Endothelial cell (in vitro differentiated cells): ENCODE data around the gene KRTAP5-4. TPM values are rescaled to one million over a fixed set of nuclear protein-coding genes. Genes with fewer than 3 reads are reported as not detected.

Experiments
- DNase-seq: peaks from one replicate; pipeline ENCODE4 v3.0.0; 2021; ENCODE audit warnings: low spot score
- H3K27ac Mint-ChIP-seq: one replicate; pipeline ENCODE4 v1.8.0; 2021; ENCODE audit warnings: mixed read lengths, inconsistent platforms; ENCODE audit not compliant: unreplicated experiment
- H3K27me3 Mint-ChIP-seq: one replicate; pipeline ENCODE4 v1.8.0; 2021; ENCODE audit warnings: mild to moderate bottlenecking, moderate library complexity, mixed read lengths, inconsistent platforms; ENCODE audit not compliant: unreplicated experiment
- H3K36me3 Mint-ChIP-seq: one replicate; pipeline ENCODE4 v1.8.0; 2021; ENCODE audit warnings: mild to moderate bottlenecking, low read depth, mixed read lengths, inconsistent platforms; ENCODE audit not compliant: unreplicated experiment
- H3K4me1 Mint-ChIP-seq: one replicate; pipeline ENCODE4 v1.8.0; 2021; ENCODE audit warnings: mild to moderate bottlenecking, mixed read lengths, inconsistent platforms; ENCODE audit not compliant: unreplicated experiment
- H3K4me3 Mint-ChIP-seq: one replicate; pipeline ENCODE4 v1.8.0; 2021; ENCODE audit warnings: mild to moderate bottlenecking, mixed read lengths, inconsistent platforms; ENCODE audit not compliant: unreplicated experiment
- H3K9me3 Mint-ChIP-seq: one replicate; pipeline ENCODE4 v1.8.0; 2021; ENCODE audit warnings: mixed read lengths, inconsistent platforms; ENCODE audit not compliant: unreplicated experiment
- total RNA-seq: library from RNA; stranded (reverse); fragmentation: NEBNext Ultra II Directional; extraction: Animal tissue kit (Norgen Biotek cat#: 25700); gene quantifications from one replicate; pipeline ENCODE4 v1.2.1, GENCODE V29; 2021; ENCODE audit not compliant: unreplicated experiment
- TF ChIP-seq, protein P1 (sequence below): fragments of 200-600 bp; sonication (generic); IDR thresholded peaks from one replicate; pipeline ENCODE4 v1.5.0; 2021; ENCODE audit warnings: antibody characterized with exemption; ENCODE audit not compliant: unreplicated experiment

KRTAP5-4 gene
- total RNA-seq, 1 donor from 2014 or later: not detected

DNA sequence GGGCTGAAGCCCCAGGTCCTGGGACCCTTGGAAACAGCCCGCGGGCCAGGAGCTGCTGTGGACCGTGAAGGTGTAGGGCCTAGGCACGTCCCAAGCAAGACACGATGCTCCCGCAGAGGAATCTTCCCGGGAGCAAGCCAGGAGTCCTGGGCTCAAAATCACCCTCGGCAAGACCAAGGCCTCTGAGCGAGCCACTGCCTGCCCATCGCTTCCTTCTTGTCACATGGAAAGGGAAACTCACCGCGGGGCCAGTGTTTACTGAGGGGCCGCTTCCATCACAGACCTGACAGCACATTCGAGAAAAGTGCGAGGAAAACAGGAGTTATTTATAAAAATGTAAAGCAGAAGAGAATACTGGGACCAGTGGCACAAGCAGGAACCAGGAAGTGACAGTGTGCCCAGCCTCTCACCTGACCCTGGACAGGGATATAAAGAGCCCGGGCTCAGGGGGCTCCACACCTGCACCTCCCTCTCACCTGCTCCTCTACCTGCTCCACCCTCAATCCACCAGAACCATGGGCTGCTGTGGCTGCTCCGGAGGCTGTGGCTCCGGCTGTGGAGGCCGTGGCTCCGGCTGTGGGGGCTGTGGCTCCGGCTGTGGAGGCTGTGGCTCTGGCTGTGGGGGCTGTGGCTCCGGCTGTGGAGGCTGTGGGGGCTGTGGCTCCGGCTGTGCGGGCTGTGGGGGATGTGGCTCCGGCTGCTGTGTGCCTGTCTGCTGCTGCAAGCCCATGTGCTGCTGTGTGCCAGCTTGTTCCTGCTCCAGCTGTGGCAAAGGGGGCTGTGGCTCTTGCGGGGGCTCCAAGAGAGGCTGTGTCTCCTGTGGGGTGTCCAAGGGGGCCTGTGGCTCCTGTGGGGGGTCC is 7.6 kb upstream of the KRTAP5-4 start, which contains the start of gene KRTAP5-5:
Gene KRTAP5-5, plus strand, starts transcription at position 450 of the 860 bp plus-strand sequence. Its CDS starts 66 bp downstream, at position 516.
- TF ChIP-seq, protein P1, sequence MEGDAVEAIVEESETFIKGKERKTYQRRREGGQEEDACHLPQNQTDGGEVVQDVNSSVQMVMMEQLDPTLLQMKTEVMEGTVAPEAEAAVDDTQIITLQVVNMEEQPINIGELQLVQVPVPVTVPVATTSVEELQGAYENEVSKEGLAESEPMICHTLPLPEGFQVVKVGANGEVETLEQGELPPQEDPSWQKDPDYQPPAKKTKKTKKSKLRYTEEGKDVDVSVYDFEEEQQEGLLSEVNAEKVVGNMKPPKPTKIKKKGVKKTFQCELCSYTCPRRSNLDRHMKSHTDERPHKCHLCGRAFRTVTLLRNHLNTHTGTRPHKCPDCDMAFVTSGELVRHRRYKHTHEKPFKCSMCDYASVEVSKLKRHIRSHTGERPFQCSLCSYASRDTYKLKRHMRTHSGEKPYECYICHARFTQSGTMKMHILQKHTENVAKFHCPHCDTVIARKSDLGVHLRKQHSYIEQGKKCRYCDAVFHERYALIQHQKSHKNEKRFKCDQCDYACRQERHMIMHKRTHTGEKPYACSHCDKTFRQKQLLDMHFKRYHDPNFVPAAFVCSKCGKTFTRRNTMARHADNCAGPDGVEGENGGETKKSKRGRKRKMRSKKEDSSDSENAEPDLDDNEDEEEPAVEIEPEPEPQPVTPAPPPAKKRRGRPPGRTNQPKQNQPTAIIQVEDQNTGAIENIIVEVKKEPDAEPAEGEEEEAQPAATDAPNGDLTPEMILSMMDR: no peak
- Mint-ChIP-seq H3K36me3 (no peaks in the 10 kb centered on the region), H3K9me3 (no peaks in the 10 kb centered on the region), H3K27ac (no peak within 1 kb of the TSS), H3K27me3 (peaks cover 4% of the 10 kb centered on the region), H3K4me1 (peaks cover 10% of the 10 kb centered on the region), H3K4me3 (no peak within 1 kb of the TSS)
- no peak for DNase-seq

DNA sequence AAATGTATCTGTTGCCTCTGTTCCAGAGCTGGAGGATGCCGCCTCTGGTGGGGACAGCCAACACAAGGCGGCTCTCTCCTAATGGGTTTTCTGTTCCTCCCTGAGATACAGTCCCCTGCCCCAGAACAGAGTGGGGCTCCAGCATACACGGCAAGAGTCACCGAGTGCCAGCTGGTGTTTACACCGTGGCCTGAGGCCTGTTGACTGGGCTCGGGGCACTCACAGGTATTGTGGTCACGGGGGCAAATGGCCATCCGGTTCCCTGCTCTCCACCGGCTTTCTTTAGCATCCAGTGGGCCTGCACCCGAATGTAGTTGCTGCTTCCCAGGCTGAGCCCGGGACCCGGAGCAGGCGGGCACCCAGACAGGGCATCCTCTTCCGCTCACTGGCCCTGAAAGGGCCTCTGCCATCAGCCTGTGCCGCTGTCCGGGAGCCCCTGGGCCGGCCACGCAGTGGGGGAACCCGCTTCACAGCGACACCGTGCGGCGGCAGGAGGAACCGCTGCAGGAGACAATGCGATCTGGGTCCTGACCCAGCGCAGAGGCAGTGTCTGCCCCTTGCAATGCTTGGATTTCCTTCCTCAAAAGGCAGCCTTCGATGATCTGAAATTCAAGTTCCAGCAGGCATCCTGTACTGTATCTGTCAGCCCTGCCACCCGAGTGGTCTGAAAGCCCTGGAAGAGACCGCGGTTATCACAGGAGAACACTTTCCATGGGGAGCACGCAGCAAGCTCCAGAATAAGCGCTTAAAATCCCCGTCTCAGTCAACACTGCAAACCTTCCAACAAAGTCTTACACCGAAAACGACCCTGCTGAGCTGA is 6.8 kb upstream of the KRTAP5-4 start:
- H3K36me3 Mint-ChIP-seq: no peaks in the 10 kb centered on the region
- no peak overlapping the region for H3K4me3 Mint-ChIP-seq
- no peak overlapping the region for H3K27ac Mint-ChIP-seq
- H3K4me1 Mint-ChIP-seq: peaks cover 18% of the 10 kb centered on the region
- H3K27me3 Mint-ChIP-seq: peaks cover 3% of the 10 kb centered on the region
- no peaks in the 10 kb centered on the region for H3K9me3 Mint-ChIP-seq
- TF ChIP-seq, protein P1: peak; percentile 88
- peak; percentile 88 for DNase-seq

DNA sequence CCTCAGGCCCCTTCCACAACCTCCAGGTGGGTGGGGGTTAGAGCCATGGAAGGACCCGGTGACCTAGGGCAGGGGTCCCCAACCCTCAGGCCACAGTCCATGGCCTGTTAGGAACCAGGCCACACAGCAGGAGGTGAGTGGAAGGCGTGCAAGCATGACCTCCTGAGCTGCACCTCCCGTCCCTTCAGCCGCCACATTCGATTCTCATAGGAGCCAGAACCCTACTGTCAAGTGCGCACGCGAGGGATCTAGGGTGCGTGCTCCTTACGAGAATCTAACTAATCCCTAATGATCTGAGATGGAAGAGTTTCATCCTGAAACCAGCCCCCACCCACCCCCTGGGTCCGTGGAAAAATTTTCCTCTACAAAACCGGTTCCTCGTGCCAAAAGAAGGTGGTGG is 3.6 kb upstream of the KRTAP5-4 start:
- peaks cover 2% of the 10 kb centered on the region for H3K27me3 Mint-ChIP-seq
- H3K4me3 Mint-ChIP-seq: no peak overlapping the region
- no peak overlapping the region for H3K27ac Mint-ChIP-seq
- no peaks in the 10 kb centered on the region for H3K36me3 Mint-ChIP-seq
- H3K4me1 Mint-ChIP-seq: peaks cover 12% of the 10 kb centered on the region
- TF ChIP-seq, protein P1: no peak
- no peak for DNase-seq
- H3K9me3 Mint-ChIP-seq: no peaks in the 10 kb centered on the region

DNA sequence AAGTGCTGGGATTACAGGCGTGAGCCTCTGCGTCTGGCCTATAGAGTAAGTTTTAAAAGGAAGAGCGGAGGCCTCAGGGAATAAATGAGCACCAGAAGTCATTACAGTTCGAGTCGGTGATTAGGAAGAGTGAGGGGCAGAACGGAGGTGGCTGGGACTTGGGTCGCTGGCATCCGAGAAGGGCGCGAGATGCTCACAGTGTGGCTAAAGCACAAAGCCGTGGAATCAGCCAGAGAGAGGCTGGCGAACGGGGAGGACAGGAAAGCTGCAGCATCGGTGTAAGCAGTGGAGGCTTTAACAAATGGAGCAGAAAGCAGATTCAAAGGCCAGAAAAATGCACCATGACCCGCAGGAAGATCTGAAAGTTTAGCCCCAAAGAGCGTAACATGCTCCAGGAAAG is 2.7 kb upstream of the KRTAP5-4 start:
- no peak for DNase-seq
- H3K4me3 Mint-ChIP-seq: no peak overlapping the region
- peaks cover 12% of the 10 kb centered on the region for H3K4me1 Mint-ChIP-seq
- no peaks in the 10 kb centered on the region for H3K9me3 Mint-ChIP-seq
- TF ChIP-seq, protein P1: no peak
- no peaks in the 10 kb centered on the region for H3K36me3 Mint-ChIP-seq
- H3K27ac Mint-ChIP-seq: no peak overlapping the region
- H3K27me3 Mint-ChIP-seq: peaks cover 2% of the 10 kb centered on the region
